Natural killer cell treated with Interleukin-12 subunit alpha and Interleukin-12 subunit beta and Interleukin-15 and Interleukin-18, amount 100 ng/mL, for 72 hours (primary cell): Measurements from ENCODE around the gene STK11. TPM values are rescaled to one million over a fixed set of nuclear protein-coding genes. Genes with fewer than 3 reads are reported as not detected.
A peak's percentile ranks its signal among the peaks of the same experiment; 100 is the strongest.

Experiments
- ATAC-seq, 2 donors: fragments of 150-1000 bp; cut with Tn5 transposase in 1 of 2; sonication (Bioruptor Pico), chemical (Tn5 transposase) in 1 of 2; 2 replicates each; pipeline ENCODE4 v1.10.0; 2021
- DNase-seq: peaks from one replicate; pipeline ENCODE4 v3.0.0; 2022; ENCODE audit warnings: low spot score
- H3K27ac Mint-ChIP-seq, 2 donors: 1 replicate in 1 of 2; 2 replicates in 1 of 2; pipeline ENCODE4 v1.8.0; 2022; ENCODE audit warnings: mixed read lengths in 2 of 2, mild to moderate bottlenecking in 1 of 2, moderate library complexity in 1 of 2
- H3K27me3 Mint-ChIP-seq, 2 donors: 1 replicate in 1 of 2; 2 replicates in 1 of 2; pipeline ENCODE4 v1.8.0; 2022; ENCODE audit warnings: mixed read lengths in 2 of 2
- H3K36me3 Mint-ChIP-seq: one replicate; pipeline ENCODE4 v1.8.0; 2022; ENCODE audit warnings: mixed read lengths
- H3K4me1 Mint-ChIP-seq, 2 donors: 1 replicate in 1 of 2; 2 replicates in 1 of 2; pipeline ENCODE4 v1.8.0; 2022; ENCODE audit warnings: low read depth in 2 of 2, mixed read lengths in 2 of 2, mild to moderate bottlenecking in 1 of 2
- H3K4me3 Mint-ChIP-seq: one replicate; pipeline ENCODE4 v1.8.0; 2022; ENCODE audit warnings: mixed read lengths
- H3K9me3 Mint-ChIP-seq: 2 replicates; pipeline ENCODE4 v1.8.0; 2022; ENCODE audit warnings: mixed read lengths
- total RNA-seq, 2 donors: library from RNA; stranded (reverse); gene quantifications; one replicate each; pipeline ENCODE4 v1.2.3, GENCODE V29; 2022

STK11 gene
- total RNA-seq, 2 donors from 2014 or later, result 50.9 to 79.2 TPM

GRCh38 chr19:1210227-1210538 lies 4.6 kb downstream of the STK11 start:
- Mint-ChIP-seq H3K27me3 (no peaks in the 10 kb centered on the region), H3K36me3 (no peaks in the 10 kb centered on the region), H3K27ac (no peak overlapping the region), H3K4me1 (peaks cover 23 to 26% of the 10 kb centered on the region in 2 donors), H3K9me3 (no peaks in the 10 kb centered on the region), H3K4me3 (no peak overlapping the region)
- no peak for ATAC-seq
- DNase-seq, result peak; percentile 32

GRCh38 chr19:1211494-1212234 lies 6.1 kb downstream of the STK11 start:
- no peaks in the 10 kb centered on the region for H3K36me3 Mint-ChIP-seq
- H3K4me3 Mint-ChIP-seq, result no peak overlapping the region
- DNase-seq, result no peak
- no peaks in the 10 kb centered on the region for H3K9me3 Mint-ChIP-seq
- no peak overlapping the region for H3K27ac Mint-ChIP-seq
- ATAC-seq, result no peak
- H3K4me1 Mint-ChIP-seq, result peaks cover 22 to 24% of the 10 kb centered on the region in 2 donors
- no peaks in the 10 kb centered on the region for H3K27me3 Mint-ChIP-seq

GRCh38 chr19:1213391-1214286 lies 8.1 kb downstream of the STK11 start:
- Mint-ChIP-seq H3K9me3 (no peaks in the 10 kb centered on the region), H3K36me3 (no peaks in the 10 kb centered on the region), H3K27ac (peak overlapping the region; percentile 77 to 97), H3K27me3 (no peaks in the 10 kb centered on the region), H3K4me3 (peak overlapping the region; percentile 43), H3K4me1 (peaks cover 11 to 15% of the 10 kb centered on the region in 2 donors)
- ATAC-seq (peak; percentile 54 to 75), DNase-seq (peak; percentile 59)

- Mint-ChIP-seq H3K27me3 (no peaks in the 10 kb centered on the region), H3K9me3 (no peaks in the 10 kb centered on the region), H3K4me3 (no peak overlapping the region), H3K27ac (peak overlapping the region; percentile 77 to 97), H3K4me1 (peaks cover 11 to 15% of the 10 kb centered on the region in 2 donors), H3K36me3 (no peaks in the 10 kb centered on the region)
- DNase-seq (peak; percentile 26), ATAC-seq (peak in 1 of 2 donors; percentile 30)
Observed at GRCh38 chr19:1214299-1214861, 8.8 kb downstream of the STK11 start.

DNA sequence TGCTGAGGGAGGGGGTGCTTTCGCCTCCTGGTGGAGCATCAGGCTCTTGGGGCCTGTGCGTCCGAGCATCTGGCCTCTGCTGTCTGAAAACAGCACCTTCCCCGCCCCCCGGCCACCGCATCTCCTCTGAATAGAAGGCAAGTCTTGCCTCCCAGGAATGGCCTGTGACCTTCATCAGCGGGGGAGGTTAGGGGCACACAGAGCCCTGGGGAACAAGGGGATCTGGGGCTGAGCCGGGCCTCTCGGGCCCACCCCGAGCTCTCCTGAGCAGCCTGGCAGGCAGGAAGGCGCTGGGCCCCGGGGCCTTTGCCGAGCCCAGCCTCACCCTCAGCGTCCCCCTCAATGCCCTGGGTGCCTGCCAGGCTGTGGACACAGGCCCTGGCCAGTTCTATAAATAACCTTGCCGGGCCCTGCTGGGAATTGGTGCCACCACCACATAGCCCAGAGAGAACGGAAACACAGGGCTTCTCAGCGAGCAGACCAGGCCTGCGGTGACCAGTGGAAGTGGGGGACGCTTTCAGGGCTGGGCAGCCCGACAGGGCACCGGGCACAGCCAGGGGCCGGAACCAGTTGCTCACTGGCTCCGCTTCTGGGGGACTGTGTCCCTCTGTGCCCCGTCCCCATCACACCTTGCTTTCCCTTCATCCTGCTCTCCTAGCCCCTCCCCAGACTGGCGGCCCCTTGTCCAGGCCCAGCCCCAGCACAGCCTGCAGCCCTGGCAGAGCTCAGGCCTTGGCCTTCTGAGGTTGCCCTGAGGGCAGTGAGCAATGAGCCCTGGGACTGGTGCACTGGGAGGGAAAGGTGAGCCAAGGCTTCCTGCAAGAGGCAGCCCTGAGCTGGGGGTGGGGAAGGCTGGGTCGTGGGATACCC lies 9.5 kb downstream of the STK11 start:
- H3K27me3 Mint-ChIP-seq, result no peaks in the 10 kb centered on the region
- no peaks in the 10 kb centered on the region for H3K36me3 Mint-ChIP-seq
- DNase-seq (peak; percentile 59), ATAC-seq (no peak)
- H3K4me3 Mint-ChIP-seq, result no peak overlapping the region
- no peak overlapping the region for H3K27ac Mint-ChIP-seq
- H3K4me1 Mint-ChIP-seq, result peaks cover 11 to 13% of the 10 kb centered on the region in 2 donors
- H3K9me3 Mint-ChIP-seq, result no peaks in the 10 kb centered on the region

- Mint-ChIP-seq H3K4me3 (no peak overlapping the region), H3K36me3 (no peaks in the 10 kb centered on the region), H3K27ac (no peak overlapping the region), H3K27me3 (no peaks in the 10 kb centered on the region), H3K4me1 (peaks cover 11 to 13% of the 10 kb centered on the region in 2 donors), H3K9me3 (no peaks in the 10 kb centered on the region)
- ATAC-seq (no peak), DNase-seq (no peak)
Observed at GRCh38 chr19:1216756-1217155, 11.2 kb downstream of the STK11 start.

GRCh38 chr19:1217366-1217765 lies 11.8 kb downstream of the STK11 start:
- Mint-ChIP-seq H3K4me1 (peaks cover 11 to 13% of the 10 kb centered on the region in 2 donors), H3K4me3 (no peak overlapping the region), H3K27ac (no peak overlapping the region), H3K36me3 (no peaks in the 10 kb centered on the region), H3K27me3 (no peaks in the 10 kb centered on the region), H3K9me3 (no peaks in the 10 kb centered on the region)
- ATAC-seq, result no peak
- no peak for DNase-seq

DNA sequence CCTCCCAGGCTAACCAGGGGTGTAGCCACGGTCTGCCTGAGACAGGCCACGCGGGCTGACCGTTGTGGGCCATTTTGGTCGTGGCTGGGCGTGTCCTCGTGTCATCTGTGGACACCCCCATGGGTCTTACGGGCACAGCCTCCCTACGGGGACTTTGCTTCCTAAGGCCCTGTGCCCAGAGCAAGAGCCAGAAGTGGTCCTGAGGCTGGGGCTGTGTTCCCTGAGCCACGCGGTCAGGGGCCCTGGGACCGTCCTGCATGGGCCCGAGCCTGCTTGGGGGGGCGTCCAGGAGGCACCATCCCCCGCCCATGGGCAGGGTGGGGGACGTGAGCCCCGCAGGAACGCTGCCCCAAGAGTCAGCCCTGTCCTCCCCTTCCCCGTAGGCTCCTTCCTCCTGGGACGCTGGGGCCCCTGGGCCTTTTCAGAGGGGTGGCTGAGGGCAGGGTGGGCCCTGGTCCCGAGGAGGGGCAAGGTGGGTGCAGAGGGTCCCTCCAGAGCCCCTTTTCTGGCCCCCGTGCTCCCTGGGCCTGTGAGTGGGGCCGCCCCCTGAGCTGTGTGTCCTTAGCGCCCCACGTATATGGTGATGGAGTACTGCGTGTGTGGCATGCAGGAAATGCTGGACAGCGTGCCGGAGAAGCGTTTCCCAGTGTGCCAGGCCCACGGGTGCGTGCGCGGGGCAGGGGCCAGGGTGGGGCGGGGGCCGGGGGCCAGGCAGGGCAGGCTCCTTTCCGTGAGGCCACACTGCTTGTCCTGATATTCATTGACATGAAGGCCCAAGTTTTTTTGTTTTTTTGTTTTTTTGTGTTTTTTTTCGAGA lies 13.4 kb downstream of the STK11 start:
- Mint-ChIP-seq H3K9me3 (no peaks in the 10 kb centered on the region), H3K4me3 (no peak overlapping the region), H3K36me3 (no peaks in the 10 kb centered on the region), H3K27ac (no peak overlapping the region), H3K4me1 (peaks cover 4% of the 10 kb centered on the region in 2 donors), H3K27me3 (no peaks in the 10 kb centered on the region)
- ATAC-seq, result no peak
- DNase-seq, result no peak

DNA sequence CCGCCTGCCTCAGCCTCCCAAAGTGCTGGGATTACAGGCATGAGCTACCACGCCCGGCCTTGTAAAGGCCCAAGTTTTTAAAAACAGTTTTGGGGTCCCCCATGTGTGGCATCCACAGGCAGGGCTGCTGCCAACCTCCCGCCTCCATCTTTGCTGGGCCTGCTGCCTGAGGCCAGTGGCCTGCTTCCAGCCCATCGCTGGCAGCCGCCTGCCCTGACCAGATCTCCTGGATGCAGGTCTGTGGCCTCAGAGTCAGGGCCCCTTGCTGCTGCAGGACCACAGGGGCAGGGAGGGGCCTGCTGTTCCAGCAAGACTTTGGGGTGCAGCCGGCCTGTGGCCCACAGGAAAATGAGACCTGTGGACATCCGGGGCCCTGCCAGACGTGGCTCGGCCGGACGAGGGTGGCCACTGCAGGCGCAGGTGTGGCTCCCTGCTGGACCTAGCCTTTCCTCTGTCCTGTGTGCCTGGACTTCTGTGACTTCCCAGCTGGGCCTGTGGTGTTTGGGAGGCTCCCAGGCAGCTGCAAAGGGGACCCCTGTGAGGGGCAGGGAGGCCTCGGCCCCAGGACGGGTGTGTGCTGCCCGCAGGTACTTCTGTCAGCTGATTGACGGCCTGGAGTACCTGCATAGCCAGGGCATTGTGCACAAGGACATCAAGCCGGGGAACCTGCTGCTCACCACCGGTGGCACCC lies 14.4 kb downstream of the STK11 start:
- Mint-ChIP-seq H3K27ac (no peak overlapping the region), H3K36me3 (no peaks in the 10 kb centered on the region), H3K27me3 (no peaks in the 10 kb centered on the region), H3K4me3 (no peak overlapping the region), H3K9me3 (no peaks in the 10 kb centered on the region), H3K4me1 (no peaks in the 10 kb centered on the region)
- ATAC-seq (no peak), DNase-seq (no peak)

- H3K36me3 Mint-ChIP-seq, result no peaks in the 10 kb centered on the region
- H3K27ac Mint-ChIP-seq, result no peak overlapping the region
- DNase-seq (no peak), ATAC-seq (no peak)
- no peak overlapping the region for H3K4me3 Mint-ChIP-seq
- H3K9me3 Mint-ChIP-seq, result no peaks in the 10 kb centered on the region
- no peaks in the 10 kb centered on the region for H3K4me1 Mint-ChIP-seq
- no peaks in the 10 kb centered on the region for H3K27me3 Mint-ChIP-seq
Observed at GRCh38 chr19:1220477-1220930, 14.9 kb downstream of the STK11 start.

- Mint-ChIP-seq H3K27me3 (no peaks in the 10 kb centered on the region), H3K4me3 (no peak overlapping the region), H3K27ac (no peak overlapping the region), H3K4me1 (no peaks in the 10 kb centered on the region), H3K9me3 (no peaks in the 10 kb centered on the region), H3K36me3 (no peaks in the 10 kb centered on the region)
- ATAC-seq (no peak), DNase-seq (no peak)
Observed at GRCh38 chr19:1220976-1221903, 15.7 kb downstream of the STK11 start.
